Progenitor cell of endocrine pancreas (in vitro differentiated cells): ENCODE results near the gene ERICH2. TPM values are rescaled to one million over a fixed set of nuclear protein-coding genes. Genes with fewer than 3 reads are reported as not detected.

Source experiments
- DNase-seq: peaks from one replicate; pipeline ENCODE4 v3.0.0; 2021; ENCODE audit warnings: low spot score; ENCODE audit not compliant: unreplicated experiment
- H3K27ac Mint-ChIP-seq: 2 replicates; pipeline ENCODE4 v1.8.0; 2021; ENCODE audit warnings: mild to moderate bottlenecking, moderate library complexity, mixed read lengths
- H3K27me3 Mint-ChIP-seq: 2 replicates; pipeline ENCODE4 v1.8.0; 2021; ENCODE audit warnings: mixed read lengths
- H3K36me3 Mint-ChIP-seq: 2 replicates; pipeline ENCODE4 v1.8.0; 2022; ENCODE audit warnings: mixed read lengths; ENCODE audit not compliant: insufficient read depth
- H3K4me1 Mint-ChIP-seq: 2 replicates; pipeline ENCODE4 v1.8.0; 2021; ENCODE audit warnings: low read depth, mixed read lengths
- H3K4me3 Mint-ChIP-seq: 2 replicates; pipeline ENCODE4 v1.8.0; 2021; ENCODE audit warnings: low read depth, mild to moderate bottlenecking, moderate library complexity, mixed read lengths
- H3K9me3 Mint-ChIP-seq: 2 replicates; pipeline ENCODE4 v1.8.0; 2021; ENCODE audit warnings: low read depth, mixed read lengths
- CTCF ChIP-seq: fragments of 200-600 bp; sonication (generic); IDR thresholded peaks from one replicate; pipeline ENCODE4 v1.5.0; 2021; ENCODE audit warnings: antibody characterized with exemption, mild to moderate bottlenecking; ENCODE audit not compliant: unreplicated experiment
- total RNA-seq: library from RNA; stranded (reverse); gene quantifications from 2 replicates; pipeline ENCODE4 v1.2.1, GENCODE V29; 2021

Gene ERICH2
- total RNA-seq, 1 donor from 2014 or later, result 1.1 TPM

GRCh38 chr2:170798996-170799395 is 28.8 kb downstream of the ERICH2 start:
- Mint-ChIP-seq H3K9me3 (no peaks in the 10 kb centered on the region), H3K27me3 (no peaks in the 10 kb centered on the region), H3K4me1 (no peaks in the 10 kb centered on the region), H3K36me3 (no peaks in the 10 kb centered on the region), H3K27ac (no peak overlapping the region), H3K4me3 (no peak overlapping the region)
- no peak for DNase-seq
- TF ChIP-seq CTCF, result no peak

GRCh38 chr2:170806548-170806947 is 36.4 kb downstream of the ERICH2 start:
- no peak for TF ChIP-seq CTCF
- no peaks in the 10 kb centered on the region for H3K36me3 Mint-ChIP-seq
- peaks cover 3% of the 10 kb centered on the region for H3K27me3 Mint-ChIP-seq
- no peak overlapping the region for H3K27ac Mint-ChIP-seq
- no peaks in the 10 kb centered on the region for H3K4me1 Mint-ChIP-seq
- DNase-seq, result no peak
- H3K4me3 Mint-ChIP-seq, result no peak overlapping the region
- H3K9me3 Mint-ChIP-seq, result no peaks in the 10 kb centered on the region

- no peak overlapping the region for H3K4me3 Mint-ChIP-seq
- peaks cover 12% of the 10 kb centered on the region for H3K4me1 Mint-ChIP-seq
- no peak for DNase-seq
- H3K36me3 Mint-ChIP-seq, result no peaks in the 10 kb centered on the region
- H3K27ac Mint-ChIP-seq, result no peak overlapping the region
- peaks cover 57% of the 10 kb centered on the region for H3K27me3 Mint-ChIP-seq
- no peaks in the 10 kb centered on the region for H3K9me3 Mint-ChIP-seq
- TF ChIP-seq CTCF, result peak; percentile 79
Observed at GRCh38 chr2:170812710-170813600, 42.8 kb downstream of the ERICH2 start.

- no peak overlapping the region for H3K27ac Mint-ChIP-seq
- no peaks in the 10 kb centered on the region for H3K9me3 Mint-ChIP-seq
- peaks cover 65% of the 10 kb centered on the region for H3K27me3 Mint-ChIP-seq
- peak; percentile 45 for DNase-seq
- peaks cover 19% of the 10 kb centered on the region for H3K4me1 Mint-ChIP-seq
- no peak overlapping the region for H3K4me3 Mint-ChIP-seq
- H3K36me3 Mint-ChIP-seq, result no peaks in the 10 kb centered on the region
- TF ChIP-seq CTCF, result no peak
Observed at GRCh38 chr2:170813611-170814532, 43.7 kb downstream of the ERICH2 start.

- peaks cover 70% of the 10 kb centered on the region for H3K27me3 Mint-ChIP-seq
- no peak for DNase-seq
- no peaks in the 10 kb centered on the region for H3K9me3 Mint-ChIP-seq
- no peak overlapping the region for H3K4me3 Mint-ChIP-seq
- H3K27ac Mint-ChIP-seq, result no peak overlapping the region
- no peaks in the 10 kb centered on the region for H3K36me3 Mint-ChIP-seq
- H3K4me1 Mint-ChIP-seq, result peaks cover 20% of the 10 kb centered on the region
- TF ChIP-seq CTCF, result no peak
Observed at GRCh38 chr2:170814533-170815230, 44.5 kb downstream of the ERICH2 start.
